Globus pallidus (tissue), 1 donor: Measurements from ENCODE around the gene LRP6.

Experiments used
- DNase-seq: peaks from one replicate; pipeline ENCODE4 v3.0.0-alpha.2; 2015; ENCODE audit warnings: low spot score

Gene LRP6

GRCh38 chr12:12072064-12072760 is 194.6 kb downstream of the LRP6 start:
- DNase-seq = no peak

DNA sequence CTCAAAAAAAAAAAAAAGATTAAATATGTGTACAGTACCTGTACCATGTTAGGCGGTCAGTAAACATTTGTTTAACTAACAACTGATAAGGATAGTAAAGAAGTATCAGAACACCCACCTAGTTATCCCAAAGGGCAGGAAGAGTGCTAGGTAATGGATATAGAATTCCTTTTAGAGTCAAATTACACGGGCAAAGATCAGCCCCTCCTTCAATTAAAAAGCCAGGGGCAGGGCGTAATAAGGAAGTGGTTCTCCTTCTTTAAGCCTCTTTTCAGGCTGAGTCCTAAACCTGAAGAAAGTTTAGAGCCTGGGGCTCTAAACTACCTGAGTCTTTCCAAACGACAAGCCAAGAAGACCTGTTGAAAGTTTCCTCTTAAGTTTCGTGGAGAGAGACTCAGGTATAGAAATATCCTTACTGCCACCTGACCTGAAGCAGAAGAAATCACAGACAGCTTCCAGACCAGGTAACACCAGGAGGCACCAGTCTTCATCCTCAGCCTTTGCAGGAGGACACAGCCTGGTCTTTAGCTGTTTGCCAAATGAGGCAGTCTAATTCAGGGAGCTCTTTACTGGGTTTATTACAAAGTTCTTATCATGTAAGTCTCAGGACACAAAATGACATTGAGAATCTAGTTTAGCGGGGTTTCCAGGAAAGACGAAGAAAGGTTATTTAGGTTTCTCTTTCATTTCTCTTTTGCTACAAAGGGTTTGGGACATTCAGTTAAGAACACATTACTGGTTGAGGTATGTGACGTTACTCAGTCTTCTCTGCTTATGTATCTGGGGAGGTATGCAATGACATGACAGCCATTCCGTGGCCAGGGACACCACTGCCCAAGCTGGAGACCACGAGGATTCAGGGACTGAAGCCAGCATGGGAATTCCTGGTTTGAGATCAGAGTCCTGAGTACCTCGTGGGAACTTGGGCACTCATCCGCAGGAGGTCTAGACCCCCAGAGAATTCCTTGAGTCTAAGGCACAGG is 195.9 kb downstream of the LRP6 start, which contains the start of gene BCL2L14:
Gene BCL2L14, plus strand, starts transcription at position 266 of the 983 bp plus-strand sequence. CDS start 8,367 bp downstream, outside the sequence.
- no peak for DNase-seq

DNA sequence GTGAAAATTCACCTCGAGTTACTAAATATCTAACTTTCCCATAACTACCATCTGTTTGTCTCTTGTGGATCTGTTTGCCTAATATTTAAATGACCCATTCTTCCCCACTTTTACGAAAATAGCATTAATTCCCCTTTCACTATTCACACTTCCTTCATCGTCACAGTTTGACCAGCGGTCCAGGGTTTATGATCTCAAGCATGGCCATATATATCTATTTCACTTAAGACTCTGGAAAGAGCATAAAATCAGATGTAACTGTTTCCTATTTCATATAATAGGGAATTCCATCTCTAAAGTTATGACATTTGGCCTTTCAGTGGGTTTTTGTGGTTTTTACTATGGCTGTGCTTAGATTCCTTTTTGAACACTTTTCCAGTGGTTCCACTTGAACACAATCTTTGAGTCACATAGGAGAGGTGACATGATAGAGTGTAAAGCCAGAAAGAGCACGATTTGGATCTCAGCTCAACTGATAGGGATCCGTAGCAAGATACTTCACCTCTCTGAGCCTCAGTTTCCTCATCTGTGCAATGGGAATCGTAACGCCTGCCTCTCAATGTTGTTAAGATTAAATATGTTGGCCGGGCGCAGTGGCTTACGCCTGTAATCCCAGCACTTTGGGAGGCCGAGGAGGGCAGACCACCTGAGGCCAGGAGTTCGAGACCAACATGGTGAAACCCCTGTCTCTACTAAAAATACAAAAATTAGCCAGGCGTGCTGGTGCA is 196.9 kb downstream of the LRP6 start:
- DNase-seq = no peak

DNA sequence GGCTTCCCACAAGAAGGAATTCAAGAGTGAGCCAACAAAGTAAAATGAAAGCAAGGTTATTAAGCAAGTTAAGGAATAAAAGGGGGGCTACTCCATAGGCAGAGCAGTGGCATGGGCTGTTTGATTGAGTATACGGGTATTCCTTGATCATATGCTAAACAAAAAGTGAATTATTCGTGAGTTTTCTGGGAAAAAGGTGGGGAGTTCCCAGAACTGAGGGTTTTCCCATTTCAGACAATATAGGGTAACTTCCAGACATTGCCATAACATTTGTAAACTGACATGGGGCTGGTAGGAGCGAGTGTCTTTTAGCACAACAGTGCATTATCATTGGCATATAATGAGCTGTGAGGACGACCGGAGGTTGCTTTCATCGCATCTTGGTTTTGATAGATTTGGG is 198.1 kb downstream of the LRP6 start:
- no peak for DNase-seq
